NT2/D1 (cell line): Measurements from ENCODE around the gene ELK3.

Experiments used
- DNase-seq: peaks from one replicate; pipeline ENCODE4 v3.0.0-alpha.2; 2011; ENCODE audit warnings: low read depth, low spot score
- H3K27me3 ChIP-seq: 2 replicates; pipeline ENCODE4 v1.6.0; 2011; ENCODE audit warnings: mild to moderate bottlenecking; ENCODE audit not compliant: insufficient read length, insufficient read depth
- H3K36me3 ChIP-seq: 2 replicates; pipeline ENCODE4 v1.6.1; 2011; ENCODE audit warnings: mild to moderate bottlenecking, low read length, mixed read lengths; ENCODE audit not compliant: insufficient read depth, insufficient read length
- H3K4me1 ChIP-seq: 2 replicates; pipeline ENCODE4 v1.5.1; 2011; ENCODE audit not compliant: insufficient read depth, insufficient read length
- H3K4me3 ChIP-seq: 2 replicates; pipeline ENCODE4 v1.5.1; 2011; ENCODE audit warnings: low read depth; ENCODE audit not compliant: insufficient read length
- H3K9ac ChIP-seq: 2 replicates; pipeline ENCODE4 v1.6.0; 2011; ENCODE audit warnings: low read depth; ENCODE audit not compliant: insufficient read length
- H3K9me3 ChIP-seq: 2 replicates; pipeline ENCODE4 v1.5.1; 2011; ENCODE audit warnings: mild to moderate bottlenecking, low read length; ENCODE audit not compliant: insufficient read depth
- SUZ12 ChIP-seq: IDR thresholded peaks from 2 replicates; pipeline ENCODE4 v1.6.1; 2011; ENCODE audit not compliant: insufficient read length, insufficient read depth; ENCODE audit errors: extremely low read depth
- YY1 ChIP-seq: IDR thresholded peaks from 2 replicates; pipeline ENCODE4 v1.6.1; 2011; ENCODE audit not compliant: insufficient read length, insufficient read depth
- ZNF274 ChIP-seq: IDR thresholded peaks from 2 replicates; pipeline ENCODE4 v1.6.1; 2011; ENCODE audit warnings: mild to moderate bottlenecking, low read depth, low read length

Gene ELK3

DNA sequence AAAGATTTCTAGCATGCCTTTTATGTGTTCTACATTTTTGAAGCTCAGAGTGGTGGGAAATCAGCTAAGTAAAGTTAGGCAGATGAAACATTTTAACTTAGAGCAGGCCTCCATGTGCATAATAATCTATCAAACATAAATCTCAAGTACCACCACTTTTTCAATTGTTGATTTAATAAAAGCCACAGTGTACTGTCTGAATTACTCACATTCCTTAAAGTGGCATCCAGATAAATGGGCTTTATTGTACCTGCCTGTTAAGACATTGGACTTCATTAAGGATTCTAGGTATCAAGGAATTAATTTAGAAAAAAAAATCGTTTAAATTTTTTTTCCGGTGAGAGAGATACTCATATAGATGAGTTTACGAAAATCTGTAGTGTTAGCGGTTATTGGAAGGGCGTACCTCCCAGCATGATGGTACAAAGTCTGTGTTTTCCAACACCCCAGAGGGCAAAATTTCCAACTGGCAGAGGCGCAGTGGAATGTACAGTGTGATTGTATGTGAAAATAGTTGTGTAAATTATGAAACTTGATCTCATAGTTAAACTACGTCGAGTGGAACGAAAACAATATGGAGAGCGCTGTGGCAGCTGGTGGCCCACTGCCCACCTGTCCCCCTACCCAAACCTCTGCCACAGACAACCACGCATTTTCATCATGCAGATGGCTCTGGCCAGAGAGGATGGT lies 25.0 kb downstream of the ELK3 start:
- no peak overlapping the region for H3K4me3 ChIP-seq
- TF ChIP-seq ZNF274 (no peak), SUZ12 (no peak), YY1 (no peak)
- H3K9ac ChIP-seq: no peak overlapping the region
- peaks cover 30% of the 10 kb centered on the region for H3K36me3 ChIP-seq
- peaks cover 8% of the 10 kb centered on the region for H3K4me1 ChIP-seq
- H3K27me3 ChIP-seq: no peaks in the 10 kb centered on the region
- DNase-seq: no peak
- no peaks in the 10 kb centered on the region for H3K9me3 ChIP-seq

DNA sequence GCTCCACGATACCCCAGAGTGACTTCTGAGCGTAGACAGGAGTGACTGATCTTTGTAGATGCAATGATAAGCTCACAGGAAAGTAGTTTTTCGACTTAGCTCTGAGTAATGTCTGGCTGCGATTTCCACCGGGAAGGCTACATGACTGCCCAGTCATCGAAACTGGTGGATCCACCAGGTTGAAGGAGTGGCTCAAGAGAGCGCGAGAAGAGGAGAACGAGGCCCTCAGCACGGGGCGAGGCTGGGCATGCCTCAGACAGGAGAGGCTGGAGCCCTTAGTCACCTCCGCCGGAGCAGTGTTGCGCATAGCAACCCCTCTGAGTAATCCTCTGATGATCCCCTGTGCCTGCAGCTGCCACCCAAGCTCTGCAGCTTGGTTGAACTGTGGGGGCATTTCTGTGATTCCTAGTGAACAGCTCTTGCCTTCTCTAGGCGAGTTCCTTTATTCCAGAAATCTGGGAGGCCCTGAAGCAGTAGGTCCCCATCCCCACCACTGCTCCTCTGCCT lies 25.6 kb downstream of the ELK3 start:
- peak; percentile 25 for DNase-seq
- peaks cover 8% of the 10 kb centered on the region for H3K4me1 ChIP-seq
- peaks cover 35% of the 10 kb centered on the region for H3K36me3 ChIP-seq

GRCh38 chr12:96220902-96221301 lies 26.7 kb downstream of the ELK3 start:
- Histone ChIP-seq H3K9me3 (no peaks in the 10 kb centered on the region), H3K4me3 (no peak overlapping the region), H3K27me3 (no peaks in the 10 kb centered on the region), H3K9ac (no peak overlapping the region), H3K36me3 (peaks cover 45% of the 10 kb centered on the region), H3K4me1 (peaks cover 8% of the 10 kb centered on the region)
- no peak for TF ChIP-seq SUZ12
- TF ChIP-seq YY1: no peak
- TF ChIP-seq ZNF274: no peak
- no peak for DNase-seq

More for the DNA sequence above, 25.6 kb downstream of the ELK3 start:
- Histone ChIP-seq H3K4me3 (no peak overlapping the region), H3K9ac (no peak overlapping the region), H3K27me3 (no peaks in the 10 kb centered on the region), H3K9me3 (no peaks in the 10 kb centered on the region)
- TF ChIP-seq YY1 (no peak), ZNF274 (no peak), SUZ12 (no peak)

- Histone ChIP-seq H3K36me3 (peaks cover 45% of the 10 kb centered on the region), H3K4me1 (peaks cover 8% of the 10 kb centered on the region), H3K9me3 (no peaks in the 10 kb centered on the region), H3K27me3 (no peaks in the 10 kb centered on the region), H3K4me3 (no peak overlapping the region), H3K9ac (no peak overlapping the region)
- no peak for DNase-seq
- TF ChIP-seq SUZ12: no peak
- no peak for TF ChIP-seq YY1
- TF ChIP-seq ZNF274: no peak
Measured at GRCh38 chr12:96221391-96221790, 27.2 kb downstream of the ELK3 start.

GRCh38 chr12:96223411-96224218 lies 29.4 kb downstream of the ELK3 start:
- no peak for TF ChIP-seq SUZ12
- TF ChIP-seq ZNF274: no peak
- TF ChIP-seq YY1: no peak
- no peak for DNase-seq
- peaks cover 55% of the 10 kb centered on the region for H3K36me3 ChIP-seq

DNA sequence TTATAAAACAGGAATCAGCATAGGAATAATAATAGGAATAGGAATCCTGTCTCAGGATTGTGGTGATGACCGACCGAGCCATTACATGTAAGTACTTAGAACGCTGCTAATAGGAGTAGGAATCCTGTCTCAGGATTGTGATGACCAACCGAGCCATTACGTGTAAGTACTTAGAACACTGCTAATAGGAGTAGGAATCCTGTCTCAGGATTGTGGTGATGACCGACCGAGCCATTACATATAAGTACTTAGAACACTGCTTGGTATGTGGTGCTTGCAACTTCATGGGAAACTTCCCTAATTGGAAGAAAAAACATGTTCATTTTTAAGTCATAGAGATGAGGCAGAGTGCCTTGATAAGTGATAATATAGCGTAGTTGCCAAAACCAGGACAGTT lies 30.0 kb downstream of the ELK3 start:
- TF ChIP-seq ZNF274 (no peak), SUZ12 (no peak), YY1 (no peak)
- no peak for DNase-seq
- H3K27me3 ChIP-seq: no peaks in the 10 kb centered on the region
- no peaks in the 10 kb centered on the region for H3K9me3 ChIP-seq
- no peak overlapping the region for H3K4me3 ChIP-seq
- H3K36me3 ChIP-seq: peaks cover 61% of the 10 kb centered on the region
- H3K9ac ChIP-seq: no peak overlapping the region
- H3K4me1 ChIP-seq: peaks cover 8% of the 10 kb centered on the region

More at GRCh38 chr12:96223411-96224218, 29.4 kb downstream of the ELK3 start:
- Histone ChIP-seq H3K9ac (no peak overlapping the region), H3K4me1 (peaks cover 8% of the 10 kb centered on the region), H3K4me3 (no peak overlapping the region), H3K27me3 (no peaks in the 10 kb centered on the region), H3K9me3 (no peaks in the 10 kb centered on the region)

DNA sequence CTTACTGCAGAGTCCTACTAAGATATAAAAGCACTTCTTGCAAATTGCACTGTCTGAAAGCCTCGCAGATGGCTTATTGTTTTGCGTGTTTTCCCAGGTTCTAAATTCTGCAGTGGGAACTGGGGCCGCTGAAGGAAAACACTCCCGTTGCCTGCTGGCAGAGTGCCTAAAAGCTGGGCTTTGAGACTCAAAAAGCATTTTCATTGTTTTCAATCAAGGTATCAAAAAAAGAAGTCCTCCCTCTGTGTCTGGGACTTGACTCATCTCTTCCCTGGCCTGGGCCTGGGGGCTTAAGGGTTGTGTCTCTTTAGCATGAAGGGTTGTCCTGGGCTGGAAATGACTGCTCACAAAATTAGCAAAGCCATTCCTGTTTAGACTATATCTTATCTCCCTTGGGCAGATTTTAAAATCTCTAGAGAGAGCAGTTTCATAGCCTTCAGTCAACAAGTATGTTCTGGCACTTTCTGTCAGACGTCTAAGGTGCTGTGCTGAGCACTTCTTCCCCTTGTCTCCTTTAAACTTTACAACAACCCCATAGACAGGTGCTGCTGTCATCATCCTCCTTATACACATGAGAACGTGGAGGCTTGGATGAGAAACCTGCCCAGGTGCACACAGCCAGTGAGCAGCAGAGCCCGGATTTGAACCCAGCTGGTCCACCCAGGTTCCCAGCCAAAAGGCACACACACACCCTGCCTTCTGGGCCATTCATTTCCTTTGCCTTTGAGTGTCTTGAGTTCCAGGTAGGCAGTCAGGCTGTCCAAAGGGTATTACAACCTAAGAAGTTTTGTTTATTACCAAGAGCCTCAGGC lies 31.1 kb downstream of the ELK3 start:
- Histone ChIP-seq H3K36me3 (peaks cover 68% of the 10 kb centered on the region), H3K9ac (no peak overlapping the region), H3K4me1 (peaks cover 8% of the 10 kb centered on the region), H3K9me3 (no peaks in the 10 kb centered on the region), H3K4me3 (no peak overlapping the region), H3K27me3 (no peaks in the 10 kb centered on the region)
- TF ChIP-seq SUZ12 (no peak), YY1 (no peak), ZNF274 (no peak)
- no peak for DNase-seq
